Hematopoietic multipotent progenitor cell (in vitro differentiated cells): ENCODE data around the gene LRRC10. TPM values are rescaled to one million over a fixed set of nuclear protein-coding genes. Genes with fewer than 3 reads are reported as not detected.
"Not testable (repeated sequence)": the region's sequence is repeated elsewhere in the genome, so short reads cannot be mapped to it uniquely, and the experiment has no call there.

Experiments
- DNase-seq, 3 donors: peaks; one replicate each; pipeline ENCODE4 v3.0.0-alpha.2; 2011 to 2015; ENCODE audit warnings: low read depth in 2 of 3, low spot score in 2 of 3
- total RNA-seq: library from RNA; depleted of rRNA; stranded (reverse); fragments of >200 nt; gene quantifications from one replicate; pipeline ENCODE4 v1.2.3, GENCODE V29; 2012

The LRRC10 gene
- total RNA-seq, 1 donor, result not detected

DNA sequence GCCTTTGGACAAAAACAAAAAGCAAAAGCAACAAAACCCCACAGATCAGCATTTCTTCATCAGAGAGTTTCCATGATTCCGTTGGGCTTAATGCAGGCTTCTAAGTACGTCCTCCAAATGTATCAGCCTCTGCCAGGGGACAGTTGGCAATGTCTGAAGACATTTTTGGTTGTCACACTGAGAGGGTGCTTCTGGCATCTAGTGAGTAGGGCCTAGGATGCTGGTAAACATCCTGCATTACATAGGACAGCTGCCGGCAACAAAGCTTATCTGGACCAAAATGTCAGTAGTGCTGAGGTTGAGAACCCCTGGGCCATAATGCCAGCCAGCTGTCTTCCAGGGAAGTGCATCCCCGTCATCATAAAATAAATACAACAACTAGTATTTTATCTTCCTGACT, 9.4 kb upstream of the LRRC10 start:
- no peak for DNase-seq

- no peak for DNase-seq
Observed at GRCh38 chr12:69619050-69619449, 8.3 kb upstream of the LRRC10 start.

DNA sequence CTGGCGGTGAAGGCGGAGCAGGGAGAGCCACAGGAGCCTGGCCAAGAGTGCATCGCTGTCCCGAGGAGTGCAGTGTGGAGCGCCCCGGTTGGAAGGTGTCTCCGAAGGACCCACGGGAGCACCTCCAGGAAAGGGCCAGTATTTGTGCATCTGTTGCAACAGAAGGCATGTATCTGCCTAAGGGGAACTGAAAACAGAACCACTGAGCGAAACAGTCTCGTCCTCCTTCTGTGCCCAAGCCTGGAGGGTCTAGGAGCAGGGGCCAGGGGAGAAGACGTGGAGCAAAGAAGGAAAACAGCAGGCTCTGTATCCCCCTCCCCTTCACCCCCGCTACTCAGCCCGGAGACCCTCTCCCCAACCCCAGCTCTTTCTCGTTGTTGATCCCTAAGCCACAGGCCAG, 5.3 kb upstream of the LRRC10 start:
- DNase-seq, result no peak

DNA sequence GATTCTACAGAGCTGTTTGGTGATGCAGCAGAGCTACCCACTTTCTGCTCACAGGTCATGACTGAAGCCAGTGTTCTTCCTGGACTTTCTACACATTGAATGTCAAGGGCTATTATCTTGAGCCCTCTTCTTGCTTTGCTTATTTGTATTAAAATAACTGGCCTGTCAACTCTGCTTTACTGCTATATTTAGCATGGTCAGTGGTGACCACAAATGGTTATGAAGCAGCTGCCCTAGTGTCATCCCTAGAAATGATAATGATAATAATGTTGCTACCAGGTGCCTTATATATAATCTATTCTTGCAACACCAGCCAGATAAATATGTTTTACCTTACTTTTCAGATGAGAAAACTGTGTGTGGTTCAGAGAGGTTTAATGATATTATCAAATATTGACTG, 2.6 kb upstream of the LRRC10 start:
- DNase-seq, result no peak

- DNase-seq, result no peak
Observed at GRCh38 chr12:69610126-69610525, 581 bp downstream of the LRRC10 start.

DNA sequence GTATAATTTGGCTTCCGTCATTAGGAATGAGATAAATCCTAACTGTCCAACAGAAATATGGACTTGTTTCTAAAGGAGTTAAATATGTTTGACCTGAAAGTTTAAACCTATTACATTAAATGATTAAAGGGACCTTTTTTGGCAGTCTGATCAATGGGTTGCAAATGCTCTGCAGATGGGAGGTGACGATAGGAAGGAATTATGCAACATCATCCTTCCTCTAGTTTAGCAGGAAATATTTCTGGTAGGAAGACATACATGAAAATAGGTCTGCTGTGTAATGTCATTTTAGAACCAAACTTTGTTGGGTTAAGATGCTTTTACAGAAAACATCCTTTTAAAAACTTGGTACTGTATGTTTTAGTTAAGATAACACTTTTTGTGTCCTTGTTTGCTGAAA, 2.6 kb downstream of the LRRC10 start:
- DNase-seq, result no peak

DNA sequence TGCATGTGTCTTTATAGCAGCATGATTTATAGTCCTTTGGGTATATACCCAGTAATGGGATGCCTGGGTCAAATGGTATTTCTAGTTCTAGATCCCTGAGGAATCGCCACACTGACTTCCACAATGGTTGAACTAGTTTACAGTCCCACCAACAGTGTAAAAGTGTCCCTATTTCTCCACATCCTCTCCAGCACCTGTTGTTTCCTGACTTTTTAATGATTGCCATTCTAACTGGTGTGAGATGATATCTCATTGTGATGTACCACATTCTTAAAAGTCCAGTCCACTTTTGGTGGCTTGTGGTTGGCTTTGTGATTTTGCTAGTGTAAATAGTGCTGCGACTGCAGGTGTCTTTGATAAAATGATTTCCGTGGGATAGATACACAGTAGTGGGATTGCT, 6.4 kb downstream of the LRRC10 start:
- not testable (repeated sequence) for DNase-seq

- DNase-seq, result not testable (repeated sequence)
Observed at GRCh38 chr12:69603556-69603955, 7.2 kb downstream of the LRRC10 start.

DNA sequence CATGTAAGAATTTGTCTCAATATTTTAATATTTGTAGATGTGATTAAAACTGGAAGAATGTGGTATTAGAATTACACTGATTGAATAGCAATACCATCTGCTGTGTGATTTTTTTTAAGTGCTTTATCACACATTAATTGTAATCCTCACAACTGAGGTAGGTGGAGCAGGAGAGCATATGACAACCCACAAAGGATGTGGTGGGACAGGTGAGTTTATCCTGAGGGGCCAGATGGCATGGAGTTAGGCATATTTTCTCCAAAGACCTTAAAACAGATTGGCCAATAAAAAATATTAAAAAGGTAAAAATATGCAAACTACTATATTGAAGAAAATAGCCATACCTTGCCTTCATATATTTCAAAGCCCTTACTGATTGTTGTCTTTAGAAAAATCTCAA, 7.8 kb downstream of the LRRC10 start:
- DNase-seq, result no peak

DNA sequence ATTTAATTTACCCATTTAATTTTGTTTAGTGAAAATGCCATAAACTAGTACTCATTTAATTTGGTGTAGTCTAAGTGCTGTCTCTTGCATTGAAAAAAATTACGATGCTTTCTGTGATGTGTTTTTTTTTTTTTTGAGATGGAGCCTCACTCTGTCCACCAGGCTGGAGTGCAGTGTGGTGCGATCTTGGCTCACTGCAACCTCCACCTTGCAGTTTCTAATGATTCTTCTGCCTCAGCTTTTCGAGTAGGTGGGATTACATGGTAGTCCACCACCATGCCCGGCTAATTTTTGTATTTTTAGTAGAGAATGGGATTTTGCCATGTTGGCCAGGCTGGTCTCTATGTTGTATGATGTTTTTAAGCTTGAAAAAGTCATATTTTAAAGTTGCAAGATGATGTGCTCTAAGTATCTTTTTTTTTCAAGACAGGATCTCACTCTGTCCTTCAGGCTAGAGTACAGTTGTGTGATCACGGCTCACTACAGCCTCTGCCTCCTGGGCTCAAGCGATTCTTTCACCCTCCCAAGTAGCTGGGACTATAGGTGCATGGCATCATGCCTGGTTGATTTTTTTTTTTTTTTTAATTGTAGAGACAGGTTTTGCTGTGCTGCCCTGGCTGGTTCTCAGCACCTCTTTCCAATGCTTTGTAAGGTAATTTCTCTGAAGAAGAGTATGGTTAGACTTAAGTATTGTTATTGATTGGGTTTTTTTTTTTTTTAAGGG, 8.6 kb downstream of the LRRC10 start:
- no peak for DNase-seq

DNA sequence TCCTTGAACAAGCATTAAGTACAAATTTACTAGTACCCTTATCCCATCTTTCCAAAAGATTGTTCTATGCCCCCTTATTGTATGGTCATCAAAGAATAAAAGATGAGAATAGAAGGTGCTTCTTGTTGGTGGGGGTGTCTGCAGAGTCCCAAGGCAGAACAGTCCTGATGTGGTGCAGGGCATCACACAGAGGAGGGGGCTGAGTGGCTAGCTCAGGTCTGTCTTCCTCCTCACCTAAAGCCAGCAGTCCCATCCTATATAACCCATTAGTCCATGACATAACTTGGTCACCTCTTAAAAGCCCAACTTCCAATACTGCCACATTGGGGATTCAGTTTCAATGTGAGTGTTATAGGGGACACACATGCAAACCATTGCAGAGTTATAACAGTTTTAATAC, 9.9 kb downstream of the LRRC10 start:
- no peak for DNase-seq

GRCh38 chr12:69598174-69598753, 12.4 kb downstream of the LRRC10 start:
- DNase-seq, result no peak

DNA sequence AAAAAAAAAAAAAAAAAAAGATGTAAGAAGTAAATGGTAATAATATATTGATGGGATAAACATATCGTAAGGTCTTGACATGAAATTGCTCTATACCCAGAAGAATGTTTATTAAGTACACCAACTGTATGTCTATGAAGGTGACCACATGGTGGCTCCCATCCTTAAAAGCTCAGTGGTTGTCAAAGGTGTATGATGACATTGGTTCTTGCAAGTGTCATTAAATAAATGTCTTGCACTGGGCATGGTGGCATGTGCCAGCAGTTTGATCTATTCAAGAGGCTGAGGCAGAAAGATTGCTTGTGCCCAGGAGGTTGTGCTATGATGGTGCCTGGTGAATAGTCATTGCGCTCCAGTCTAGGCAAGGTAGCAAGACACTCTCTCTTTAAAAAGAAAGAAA, 15.0 kb downstream of the LRRC10 start:
- no peak for DNase-seq

GRCh38 chr12:69589082-69589481, 21.6 kb downstream of the LRRC10 start:
- DNase-seq, result no peak

- DNase-seq, result no peak
Observed at GRCh38 chr12:69588527-69588926, 22.2 kb downstream of the LRRC10 start.

DNA sequence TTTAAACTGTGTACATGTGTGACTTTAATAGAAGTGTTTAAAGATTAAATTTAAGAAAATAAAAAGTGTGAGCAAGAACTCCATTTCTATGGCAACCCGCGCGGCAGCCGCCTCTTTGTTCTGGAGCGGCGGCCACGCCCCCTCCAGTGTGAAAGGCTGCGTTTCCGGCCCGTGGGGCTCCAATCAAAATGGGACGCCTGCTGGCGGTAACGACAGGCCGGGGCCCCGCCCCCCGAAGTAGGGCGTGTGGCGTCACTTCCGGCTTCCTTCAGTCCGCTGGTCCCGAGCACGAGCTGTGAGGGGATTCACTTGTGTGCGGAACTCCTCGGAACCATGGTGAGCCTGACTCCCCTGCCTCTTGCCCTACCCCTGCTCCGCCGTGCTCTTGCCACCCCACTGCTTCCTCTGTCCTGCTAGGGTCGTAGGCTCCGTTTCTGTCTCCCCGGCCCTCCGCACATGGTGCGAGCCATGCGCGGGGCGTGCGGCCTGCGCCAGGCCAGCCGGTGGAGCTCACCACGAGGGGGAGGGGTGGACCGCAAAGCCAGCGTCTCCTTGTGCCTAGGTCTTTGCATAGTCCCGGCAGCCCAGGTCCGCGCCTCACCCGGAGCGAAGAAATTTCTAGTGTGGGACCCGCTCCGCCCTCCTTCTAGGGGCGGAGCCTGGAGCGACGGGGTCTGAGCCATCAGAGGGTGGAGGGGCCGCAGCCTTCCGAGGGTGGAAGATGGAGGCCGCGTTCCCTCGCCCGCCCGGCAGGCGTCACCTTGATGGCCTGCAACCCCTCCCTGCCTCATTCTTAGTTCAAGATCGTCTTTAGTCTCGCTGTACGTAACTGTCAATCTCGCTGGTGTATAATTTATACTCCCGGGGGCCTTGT, 25.3 kb downstream of the LRRC10 start, which contains the start of gene CCT2:
Gene CCT2 (plus strand): TSS at position 271 of the 874 bp plus-strand sequence. CDS start 63 bp downstream, at position 334.
- peak; percentile 94 to 97 (median 97) for DNase-seq

DNA sequence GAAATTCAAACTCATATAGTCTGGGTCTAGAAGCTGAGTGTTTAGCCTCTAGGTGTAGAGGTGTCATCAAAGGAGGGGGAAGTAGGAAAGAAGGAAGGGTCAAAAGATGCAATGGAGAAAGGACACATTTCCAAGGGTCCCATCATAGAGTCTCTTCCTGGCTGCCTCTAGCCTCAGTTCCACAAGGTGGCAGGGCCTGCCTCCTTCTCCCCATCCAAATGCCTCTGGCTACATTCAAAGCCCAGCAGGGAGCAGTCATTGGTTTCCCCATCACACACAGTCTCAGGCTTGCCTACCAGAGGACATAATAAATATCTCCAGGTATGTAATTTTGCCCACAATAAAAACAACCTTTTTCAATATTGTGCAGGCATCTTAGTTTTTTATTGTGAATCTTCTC, 27.5 kb downstream of the LRRC10 start:
- no peak for DNase-seq

DNA sequence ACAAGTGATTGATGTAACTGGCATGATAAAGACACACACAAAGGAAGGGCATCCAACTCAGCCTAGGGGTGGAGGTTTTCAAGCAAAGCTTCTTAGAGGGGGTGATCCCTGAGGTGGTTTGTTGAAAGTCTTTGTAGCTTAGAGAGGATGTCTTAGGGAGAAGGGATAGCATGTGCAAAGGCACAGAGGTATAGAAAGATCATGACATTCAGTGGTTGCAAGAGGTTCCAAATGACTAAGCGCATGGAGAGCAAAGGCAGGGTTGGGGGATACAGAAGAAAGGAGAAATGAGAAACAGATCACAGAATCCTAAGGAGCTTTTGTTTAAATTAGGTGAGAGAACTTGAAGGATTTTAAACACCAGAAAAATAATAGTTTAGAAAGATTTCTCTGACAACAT, 30.6 kb downstream of the LRRC10 start:
- no peak for DNase-seq

- no peak for DNase-seq
Observed at GRCh38 chr12:69579029-69579428, 31.7 kb downstream of the LRRC10 start.

GRCh38 chr12:69578283-69578682, 32.4 kb downstream of the LRRC10 start:
- DNase-seq, result no peak

- DNase-seq, result no peak
Observed at GRCh38 chr12:69575346-69575745, 35.4 kb downstream of the LRRC10 start.
